ENCODE results near the gene NDUFB5.
A peak's percentile ranks its signal among the peaks of the same experiment; 100 is the strongest.
"Not testable (repeated sequence)": the region's sequence is repeated elsewhere in the genome, so short reads cannot be mapped to it uniquely, and the experiment has no call there.

NDUFB5 gene

DNA sequence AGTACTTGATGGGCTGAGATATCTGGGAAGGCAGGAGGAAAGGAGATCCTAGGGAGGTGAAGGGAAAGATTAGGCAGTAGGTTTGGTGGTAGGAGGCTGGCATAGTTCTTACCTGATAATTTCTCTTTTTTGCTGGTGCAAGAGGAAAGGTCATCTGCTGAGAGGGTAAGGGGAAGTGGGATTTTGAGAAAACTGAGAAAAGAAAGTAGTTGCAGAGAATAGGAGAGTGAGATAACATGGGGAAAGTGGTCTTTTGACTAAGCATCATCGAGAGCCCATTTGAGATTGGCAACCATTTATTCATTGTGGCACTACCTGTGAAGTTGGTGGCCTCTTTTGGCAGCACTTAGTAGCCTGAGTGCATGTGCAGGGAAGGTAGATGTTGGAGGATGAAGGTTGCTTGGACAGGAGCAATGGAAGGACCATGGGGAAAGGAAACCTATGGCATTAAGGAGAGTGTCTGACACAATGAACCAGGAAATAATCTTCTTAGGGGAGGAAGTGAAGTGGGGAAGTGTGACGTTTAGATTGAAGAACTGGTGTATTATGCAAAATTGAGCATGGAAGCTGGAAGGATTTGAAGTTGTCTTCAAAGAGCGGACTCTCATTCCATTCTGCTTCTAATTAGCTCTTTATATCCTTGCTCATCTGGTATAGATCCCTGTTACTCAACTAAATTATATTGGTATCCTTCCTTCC, 26.3 kb downstream of the NDUFB5 start:
- no peak for DNase-seq (ENCODE audit: low read depth)

GRCh38 chr3:179640469-179640868, 35.9 kb downstream of the NDUFB5 start:
- no peak for DNase-seq (ENCODE audit: low read depth)

GRCh38 chr3:179642871-179643270, 38.3 kb downstream of the NDUFB5 start:
- no peak for DNase-seq (ENCODE audit: low read depth)

DNA sequence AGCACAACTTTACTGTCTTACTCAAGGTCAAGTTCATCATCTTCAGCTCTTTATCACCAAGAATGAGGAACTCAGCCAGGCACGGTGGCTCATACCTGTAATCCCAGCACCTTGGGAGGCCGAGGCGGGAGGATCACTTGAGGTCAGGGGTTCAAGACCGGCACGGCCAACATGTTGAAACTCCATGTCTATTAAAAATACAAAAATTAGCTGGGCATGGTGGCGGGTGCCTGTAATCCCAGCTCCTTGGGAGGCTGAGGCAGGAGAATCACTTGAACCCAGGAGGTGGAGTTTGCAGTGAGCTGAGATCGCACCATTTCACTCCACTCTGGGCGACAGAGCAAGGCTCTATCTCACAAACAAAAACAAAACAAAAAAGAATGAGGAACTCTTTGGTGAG, 39.2 kb downstream of the NDUFB5 start:
- not testable (repeated sequence) for DNase-seq (ENCODE audit: low read depth)

GRCh38 chr3:179646177-179646576, 41.6 kb downstream of the NDUFB5 start:
- DNase-seq (ENCODE audit: low read depth): no peak

GRCh38 chr3:179651687-179652446, 47.3 kb downstream of the NDUFB5 start:
- DNase-seq (ENCODE audit: low read depth): no peak

- DNase-seq (ENCODE audit: low read depth): peak; percentile 84
Measured at GRCh38 chr3:179652447-179653095, 48.0 kb downstream of the NDUFB5 start, which contains the start of gene USP13. Gene USP13, plus strand, starts transcription at chr3:179653040. Its CDS starts 186 bp downstream, at chr3:179653226.

- DNase-seq (ENCODE audit: low read depth): peak; percentile 90
Measured at GRCh38 chr3:179653096-179653797, 48.7 kb downstream of the NDUFB5 start.

- no peak for DNase-seq (ENCODE audit: low read depth)
Measured at GRCh38 chr3:179655236-179655635, 50.6 kb downstream of the NDUFB5 start.

GRCh38 chr3:179658606-179659005, 54.0 kb downstream of the NDUFB5 start:
- DNase-seq (ENCODE audit: low read depth): no peak

DNA sequence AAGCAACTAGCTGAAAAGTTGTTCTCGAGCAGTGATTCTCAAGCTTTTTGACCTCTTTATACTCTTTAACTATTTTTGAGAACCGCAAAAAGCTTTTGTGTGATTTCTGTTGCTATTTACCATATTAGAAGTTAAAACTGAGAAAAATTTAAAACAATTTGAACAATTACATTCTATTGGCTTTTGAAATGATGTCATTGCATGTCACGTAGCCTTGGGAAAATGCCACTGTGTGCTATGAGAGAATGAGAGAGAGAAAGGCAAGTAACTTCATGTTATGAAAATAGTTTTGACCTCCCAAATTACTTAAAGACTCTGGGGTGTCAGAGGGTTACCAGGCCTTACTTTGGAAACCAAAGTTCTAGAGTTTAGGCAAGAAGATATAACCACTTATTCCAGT, 56.3 kb downstream of the NDUFB5 start:
- DNase-seq (ENCODE audit: low read depth): peak; percentile 56

DNA sequence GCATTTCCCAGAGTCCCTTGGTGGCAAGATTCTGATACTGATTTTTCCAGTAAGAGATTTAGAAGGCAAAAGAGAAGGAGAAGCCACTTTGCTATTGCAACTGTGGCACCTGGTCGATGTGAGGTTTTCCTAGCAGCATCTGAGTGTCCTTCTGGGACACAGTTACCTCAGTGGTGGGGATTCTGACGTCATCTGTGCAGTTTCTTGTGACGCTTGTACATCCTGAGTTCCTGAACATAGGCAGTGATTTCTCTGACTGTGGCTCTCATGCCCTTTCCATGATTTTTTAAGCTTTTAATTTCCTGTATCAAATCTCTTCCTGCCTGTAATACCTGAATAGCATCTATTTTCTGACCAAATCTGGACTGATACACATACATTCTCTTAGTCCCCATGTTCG, 57.2 kb downstream of the NDUFB5 start:
- no peak for DNase-seq (ENCODE audit: low read depth)

GRCh38 chr3:179663093-179663492, 58.5 kb downstream of the NDUFB5 start:
- DNase-seq (ENCODE audit: low read depth): no peak

- peak; percentile 23 for DNase-seq (ENCODE audit: low read depth)
Measured at GRCh38 chr3:179666030-179666429, 61.4 kb downstream of the NDUFB5 start.

DNA sequence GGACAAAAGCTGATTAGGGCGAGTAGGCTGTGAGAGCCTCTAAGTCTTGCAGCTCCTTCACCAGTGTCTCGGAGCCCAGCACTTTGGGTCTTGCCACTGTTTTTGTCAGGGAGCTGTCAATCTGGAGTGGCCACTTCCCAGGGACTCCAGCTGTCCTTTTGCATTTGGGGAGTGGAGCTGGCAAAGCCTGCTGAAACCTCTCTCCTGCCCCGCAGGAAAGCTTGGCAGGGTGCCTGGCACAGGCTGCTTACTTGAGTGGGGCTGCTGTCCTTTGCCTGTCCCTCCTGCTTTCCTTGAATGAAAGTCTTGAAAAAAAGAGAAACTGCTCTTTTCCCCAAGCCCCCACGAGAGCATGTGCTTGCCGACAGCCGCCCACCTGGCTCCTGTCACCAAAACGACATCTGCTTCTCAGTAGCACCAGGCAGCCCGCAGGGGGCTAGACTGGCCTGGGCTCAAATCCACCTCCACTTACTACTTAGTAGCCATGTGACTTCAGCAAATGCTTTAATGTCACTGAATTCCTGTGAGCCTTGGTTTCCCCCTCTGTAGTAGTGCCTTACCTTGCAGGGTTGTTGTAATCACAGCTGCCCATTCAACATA, 61.9 kb downstream of the NDUFB5 start:
- peak; percentile 51 for DNase-seq (ENCODE audit: low read depth)

DNA sequence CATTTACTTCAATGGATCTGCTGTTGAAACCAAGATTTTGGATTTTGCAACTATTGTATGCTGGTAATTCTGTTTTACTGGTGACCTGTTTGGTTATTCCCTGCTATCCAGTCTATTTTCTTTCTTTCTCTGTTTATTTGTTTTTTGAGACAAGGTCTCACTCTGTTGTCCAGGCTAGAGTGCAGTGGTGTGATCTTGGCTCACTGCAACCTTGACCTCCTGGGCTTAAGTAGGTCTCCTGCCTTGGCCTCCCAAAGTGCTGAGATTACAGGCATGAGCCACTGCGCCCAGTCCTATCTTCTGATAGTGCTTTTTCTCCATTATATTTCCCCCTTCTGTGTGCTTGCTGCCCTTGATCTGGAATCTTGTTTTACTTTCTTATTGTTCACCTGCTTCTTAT, 63.8 kb downstream of the NDUFB5 start:
- no peak for DNase-seq (ENCODE audit: low read depth)

DNA sequence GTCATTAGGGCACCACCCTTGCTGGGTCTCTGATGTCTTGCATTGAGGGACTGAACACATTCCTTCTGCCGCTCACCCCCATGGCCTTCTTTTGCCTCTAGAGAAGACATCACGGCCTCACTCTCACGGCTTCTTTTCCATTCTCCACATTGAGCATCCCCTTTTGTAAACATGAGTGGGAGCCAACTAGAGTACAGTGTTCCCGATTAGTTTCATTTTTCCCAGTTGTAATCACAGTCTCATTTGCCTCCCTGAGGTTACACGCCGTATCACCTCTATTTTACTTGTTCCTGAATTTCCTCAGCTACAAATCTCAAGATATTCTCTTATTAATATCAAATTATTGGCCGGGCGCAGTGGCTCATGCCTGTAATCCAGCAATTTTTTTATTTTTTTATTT, 65.7 kb downstream of the NDUFB5 start:
- DNase-seq (ENCODE audit: low read depth): no peak

GRCh38 chr3:179671309-179671708, 66.7 kb downstream of the NDUFB5 start:
- DNase-seq (ENCODE audit: low read depth): no peak

DNA sequence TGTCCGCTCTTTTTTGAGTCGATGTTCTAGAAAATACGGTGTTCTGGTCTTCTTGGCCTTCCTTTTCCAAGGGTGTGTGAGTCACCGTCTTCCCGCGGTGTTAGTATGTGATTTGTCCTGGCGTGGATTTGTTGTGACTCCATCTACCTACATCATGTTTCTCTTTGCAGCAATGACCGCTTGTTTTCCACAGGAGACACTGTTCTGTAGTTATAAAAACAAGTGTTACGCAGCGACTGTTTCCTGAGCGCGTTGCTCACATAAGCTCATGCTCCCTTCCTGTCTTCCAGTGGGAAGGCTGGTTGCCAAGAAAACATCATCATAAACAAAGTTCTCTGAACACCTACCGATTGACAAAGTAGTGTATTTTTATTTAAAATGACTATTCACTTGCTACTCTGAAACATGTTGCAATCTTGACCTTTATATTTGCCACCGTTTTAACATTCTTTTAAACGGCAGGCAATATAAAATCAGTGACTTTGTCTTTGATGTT, 67.2 kb downstream of the NDUFB5 start:
- DNase-seq (ENCODE audit: low read depth): peak; percentile 24

DNA sequence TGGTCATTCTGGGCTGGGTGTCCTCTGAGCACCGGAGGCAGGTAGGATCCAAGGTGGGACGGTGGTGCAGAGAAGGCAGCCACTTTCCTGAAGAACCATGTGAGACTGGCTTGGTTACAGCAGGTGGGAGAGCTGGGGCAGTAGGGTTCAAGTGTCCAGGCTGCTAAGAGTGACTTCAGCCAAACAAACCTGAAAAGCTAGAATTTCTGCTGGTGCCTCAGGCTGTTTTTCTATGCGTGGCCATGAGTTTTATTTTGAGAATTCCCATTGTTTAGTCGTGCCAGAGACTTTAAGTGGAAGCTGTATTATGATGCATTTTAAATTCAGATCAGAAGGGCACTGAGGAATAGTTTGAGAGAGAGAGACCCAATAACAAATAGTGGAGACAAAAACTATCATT, 68.3 kb downstream of the NDUFB5 start:
- DNase-seq (ENCODE audit: low read depth): no peak

- no peak for DNase-seq (ENCODE audit: low read depth)
Measured at GRCh38 chr3:179673523-179673922, 68.9 kb downstream of the NDUFB5 start.

DNA sequence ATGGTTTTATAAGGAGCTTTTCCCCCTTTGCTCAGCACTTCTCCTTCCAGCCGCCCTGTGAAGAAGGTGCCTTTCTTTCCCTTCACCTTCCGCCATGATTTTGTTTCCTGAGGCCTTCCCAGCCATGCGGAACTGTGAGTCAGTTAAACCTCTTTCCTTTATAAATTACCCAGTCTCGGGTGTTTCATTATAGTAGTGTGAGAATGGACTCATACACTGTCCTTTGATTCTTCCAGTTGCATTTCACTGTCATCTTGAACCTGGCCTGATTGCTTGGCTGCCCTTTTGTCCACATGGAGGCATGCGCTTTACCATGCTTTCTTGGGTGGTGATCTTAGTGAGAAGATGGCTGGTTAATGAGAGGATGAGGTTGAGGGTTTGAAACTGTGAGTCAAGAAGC, 71.5 kb downstream of the NDUFB5 start:
- DNase-seq (ENCODE audit: low read depth): no peak

Measured in EH (cell line).